CD14-positive monocyte (primary cell): ENCODE data around the gene CDCA7. TPM values are rescaled to one million over a fixed set of nuclear protein-coding genes. Genes with fewer than 3 reads are reported as not detected.

ENCODE experiments used
- DNase-seq, 3 donors: peaks; one replicate each; pipeline ENCODE4 v3.0.0-alpha.2; 2011 to 2022
- H2AFZ ChIP-seq: 2 replicates; pipeline ENCODE4 v1.6.0; 2012; ENCODE audit warnings: mild to moderate bottlenecking, low read depth, low read length, inconsistent platforms; ENCODE audit not compliant: insufficient read depth, poor library complexity, severe bottlenecking
- H3K27ac ChIP-seq, 2 donors: 1 replicate in 1 of 2; 2 replicates in 1 of 2; pipeline ENCODE4 v1.5.1; 2012 to 2013; ENCODE audit warnings: low read length in 2 of 2, control low read depth in 1 of 2, inconsistent platforms in 1 of 2, low read depth in 1 of 2, mild to moderate bottlenecking in 1 of 2
- H3K27me3 ChIP-seq, 2 donors: one replicate each; pipeline versions ENCODE4 v1.6.0 to v1.6.1; 2011 to 2013; ENCODE audit warnings: low read length in 2 of 2; ENCODE audit not compliant: control insufficient read depth in 2 of 2, insufficient read depth in 2 of 2
- H3K36me3 ChIP-seq, 2 donors: replicated peaks in 1 of 2; 1 replicate in 1 of 2; 2 replicates in 1 of 2; pipeline versions ENCODE4 v1.5.1 to v1.6.1; 2012 to 2013; ENCODE audit warnings: low read length in 2 of 2, control low read depth in 1 of 2, inconsistent platforms in 1 of 2, mild to moderate bottlenecking in 1 of 2; ENCODE audit not compliant: insufficient read depth in 2 of 2, control insufficient read depth in 1 of 2
- H3K4me1 ChIP-seq, 2 donors: 1 replicate in 1 of 2; 2 replicates in 1 of 2; pipeline versions ENCODE4 v1.5.1 to v1.6.1; 2012 to 2013; ENCODE audit warnings: low read length in 2 of 2, control low read depth in 1 of 2, inconsistent platforms in 1 of 2, mild to moderate bottlenecking in 1 of 2, moderate library complexity in 1 of 2; ENCODE audit not compliant: insufficient read depth in 2 of 2, control insufficient read depth in 1 of 2
- H3K4me2 ChIP-seq: replicated peaks from 2 replicates; pipeline ENCODE3; 2012; ENCODE audit warnings: low read length, moderate library complexity, mild to moderate bottlenecking; ENCODE audit not compliant: poor library complexity, severe bottlenecking; ENCODE audit errors: extremely low read depth
- H3K4me3 ChIP-seq, 3 experiments: fragments of 200-600 bp in 1 of 3; sonication (generic) in 1 of 3; replicated peaks in 1 of 3; 1 replicate in 2 of 3; 2 replicates in 1 of 3; pipeline ENCODE4 v1.5.1; 2011 to 2013; ENCODE audit warnings: low read length in 3 of 3, mild to moderate bottlenecking in 3 of 3, control low read depth in 2 of 3, low read depth in 2 of 3, inconsistent platforms in 1 of 3, moderate library complexity in 1 of 3
- H3K79me2 ChIP-seq: 2 replicates; pipeline ENCODE4 v1.6.0; 2012; ENCODE audit warnings: mild to moderate bottlenecking, control low read depth, inconsistent platforms, low read length, moderate library complexity; ENCODE audit not compliant: insufficient read depth
- H3K9ac ChIP-seq: 2 replicates; pipeline ENCODE4 v1.6.0; 2017; ENCODE audit warnings: low read length, mild to moderate bottlenecking; ENCODE audit not compliant: insufficient read depth, poor library complexity, severe bottlenecking
- H3K9me3 ChIP-seq, 2 donors: replicated peaks in 1 of 2; 1 replicate in 1 of 2; 2 replicates in 1 of 2; pipeline versions ENCODE4 v1.5.1 to v1.6.1; 2012 to 2013; ENCODE audit warnings: low read length in 2 of 2, control low read depth in 1 of 2; ENCODE audit not compliant: control insufficient read depth in 1 of 2, insufficient read depth in 1 of 2
- H4K20me1 ChIP-seq: 2 replicates; pipeline ENCODE4 v1.6.0; 2012; ENCODE audit warnings: mild to moderate bottlenecking, low read length, control low read depth, moderate library complexity; ENCODE audit not compliant: insufficient read depth
- H3K27ac Mint-ChIP-seq, 7 donors: one replicate each; pipeline ENCODE4 v1.8.0; 2020; ENCODE audit warnings: mild to moderate bottlenecking in 7 of 7, mixed read lengths in 7 of 7, moderate library complexity in 6 of 7, inconsistent platforms in 2 of 7
- H3K27me3 Mint-ChIP-seq, 3 donors: one replicate each; pipeline ENCODE4 v1.8.0; 2021 to 2022; ENCODE audit warnings: low read depth in 3 of 3, mild to moderate bottlenecking in 3 of 3, mixed read lengths in 3 of 3, moderate library complexity in 3 of 3, inconsistent platforms in 1 of 3
- H3K36me3 Mint-ChIP-seq, 2 donors: one replicate each; pipeline ENCODE4 v1.8.0; 2020; ENCODE audit warnings: mixed read lengths in 2 of 2, inconsistent platforms in 1 of 2, mild to moderate bottlenecking in 1 of 2
- H3K4me1 Mint-ChIP-seq: one replicate; pipeline ENCODE4 v1.8.0; 2020; ENCODE audit warnings: mild to moderate bottlenecking, mixed read lengths
- H3K4me3 Mint-ChIP-seq, 2 donors: one replicate each; pipeline ENCODE4 v1.8.0; 2020; ENCODE audit warnings: mild to moderate bottlenecking in 2 of 2, mixed read lengths in 2 of 2, moderate library complexity in 1 of 2
- H3K9me3 Mint-ChIP-seq, 7 donors: one replicate each; pipeline ENCODE4 v1.8.0; 2020 to 2022; ENCODE audit warnings: mixed read lengths in 7 of 7, mild to moderate bottlenecking in 6 of 7, moderate library complexity in 6 of 7, inconsistent platforms in 2 of 7
- CTCF ChIP-seq: fragments of 200-600 bp; IDR thresholded peaks from one replicate; pipeline ENCODE4 v1.8.0; 2022; ENCODE audit warnings: antibody characterized with exemption, mild to moderate bottlenecking
- WGBS: methylation state at CpG from one replicate; pipeline ENCODE4 v1.1.5; 2013; ENCODE audit warnings: missing lambda C conversion rate; ENCODE audit not compliant: insufficient coverage; 5-methylcytosine and 5-hydroxymethylcytosine counted together
- intact Hi-C, 2 donors: fragments of 100-400 bp; cut with micrococcal nuclease; formaldehyde crosslinking; loops; one replicate each; pipeline versions ENCODE4 v1.15.0 to v1.15.1; 2023
- polyA plus RNA-seq, 3 donors: library from polyadenylated mRNA; depleted of rRNA in 1 of 3; unstranded in 2 of 3; stranded (reverse) in 1 of 3; fragments of 300-500 nt in 2 of 3; fragments of >200 nt in 1 of 3; fragmentation: Illumina TruSeq in 2 of 3; gene quantifications; 1 replicate in 2 of 3; 2 replicates in 1 of 3; pipeline ENCODE4 v1.2.3, GENCODE V29; 2012 to 2021

The CDCA7 gene
- polyA plus RNA-seq, 3 donors = 0.54 to 1.7 (median 0.66) TPM

- no CpG with 5 or more reads among the region's 4 CpGs for WGBS
- no peak overlapping the region for H2AFZ ChIP-seq
- no peak overlapping the region for H3K27ac Mint-ChIP-seq
- H3K27me3 ChIP-seq = peaks cover 0 to 2% of the 10 kb centered on the region in 2 donors
- TF ChIP-seq CTCF = no peak
- no peaks in the 10 kb centered on the region for H3K4me1 Mint-ChIP-seq
- H3K79me2 ChIP-seq = no peaks in the 10 kb centered on the region
- H3K4me3 Mint-ChIP-seq = no peak overlapping the region
- H3K4me1 ChIP-seq = no peaks in the 10 kb centered on the region
- no peaks in the 10 kb centered on the region for H4K20me1 ChIP-seq
- H3K9ac ChIP-seq = no peak overlapping the region
- H3K36me3 ChIP-seq = no peaks in the 10 kb centered on the region
- no peak overlapping the region for H3K4me2 ChIP-seq
- H3K9me3 ChIP-seq = no peaks in the 10 kb centered on the region
- peaks cover 4 to 14% (median 5%) of the 10 kb centered on the region in 3 donors for H3K27me3 Mint-ChIP-seq
- H3K27ac ChIP-seq = no peak overlapping the region
- peaks cover 0 to 1% (median 0%) of the 10 kb centered on the region in 7 donors for H3K9me3 Mint-ChIP-seq
- intact Hi-C loops = no loop called here
- no peaks in the 10 kb centered on the region for H3K36me3 Mint-ChIP-seq
- DNase-seq = no peak
- no peak overlapping the region for H3K4me3 ChIP-seq
These were observed 62.7 kb downstream of the CDCA7 start for GRCh38 chr2:173417341-173417740.

GRCh38 chr2:173417802-173418201, 63.1 kb downstream of the CDCA7 start:
- TF ChIP-seq CTCF = no peak
- no peaks in the 10 kb centered on the region for H3K36me3 ChIP-seq
- intact Hi-C loops = no loop called here
- Mint-ChIP-seq H3K9me3 (peaks cover 0 to 2% (median 0%) of the 10 kb centered on the region in 7 donors), H3K27me3 (peaks cover 4 to 11% (median 7%) of the 10 kb centered on the region in 3 donors), H3K4me3 (no peak overlapping the region), H3K4me1 (no peaks in the 10 kb centered on the region), H3K27ac (no peak overlapping the region), H3K36me3 (no peaks in the 10 kb centered on the region)
- H2AFZ ChIP-seq = no peak overlapping the region
- H3K79me2 ChIP-seq = no peaks in the 10 kb centered on the region
- H3K4me1 ChIP-seq = no peaks in the 10 kb centered on the region
- no peak for DNase-seq
- no peaks in the 10 kb centered on the region for H3K9me3 ChIP-seq
- no peak overlapping the region for H3K27ac ChIP-seq
- no peaks in the 10 kb centered on the region for H4K20me1 ChIP-seq
- no peak overlapping the region for H3K4me3 ChIP-seq
- peaks cover 0 to 1% of the 10 kb centered on the region in 2 donors for H3K27me3 ChIP-seq
- no peak overlapping the region for H3K4me2 ChIP-seq
- H3K9ac ChIP-seq = no peak overlapping the region
